Ascending aorta (tissue), 2 donors: ENCODE measurements around the gene OR8G5. TPM values are rescaled to one million over a fixed set of nuclear protein-coding genes. Genes with fewer than 3 reads are reported as not detected.

ENCODE experiments used
- DNase-seq, 2 donors: peaks; one replicate each; pipeline ENCODE4 v3.0.0-alpha.2; 2019; ENCODE audit warnings: low spot score in 2 of 2
- H3K27ac ChIP-seq, 2 donors: fragments of 200-600 bp; sonication (generic); one replicate each; pipeline ENCODE4 v1.5.1; 2016 to 2017; ENCODE audit warnings: mild to moderate bottlenecking in 1 of 2
- H3K27me3 ChIP-seq: fragments of 200-600 bp; sonication (generic); one replicate; pipeline ENCODE4 v1.5.1; 2017
- H3K36me3 ChIP-seq, 2 donors: fragments of 200-600 bp; sonication (generic); one replicate each; pipeline ENCODE4 v1.5.1; 2016
- H3K4me1 ChIP-seq, 2 donors: fragments of 200-600 bp; sonication (generic); one replicate each; pipeline ENCODE4 v1.5.1; 2016 to 2017; ENCODE audit warnings: mild to moderate bottlenecking in 1 of 2
- H3K4me3 ChIP-seq, 2 donors: fragments of 200-600 bp; sonication (generic); one replicate each; pipeline ENCODE4 v1.5.1; 2016 to 2017; ENCODE audit warnings: mild to moderate bottlenecking in 1 of 2
- H3K9me3 ChIP-seq, 2 donors: fragments of 200-600 bp; sonication (generic); one replicate each; pipeline ENCODE4 v1.5.1; 2016
- CTCF ChIP-seq, 3 experiments: fragments of 200-600 bp in 2 of 3; fragments of 450-650 bp in 1 of 3; sonication (generic) in 2 of 3; IDR thresholded peaks; one replicate each; pipeline ENCODE4 v1.5.1; 2016 to 2019; ENCODE audit warnings: antibody characterized with exemption in 3 of 3, mild to moderate bottlenecking in 1 of 3, moderate library complexity in 1 of 3
- intact Hi-C: fragments of 100-400 bp; cut with DNase I; formaldehyde crosslinking; loops from one replicate; pipeline ENCODE4 v1.15.1; 2023
- total RNA-seq: library from RNA; depleted of rRNA; stranded (reverse); fragments of >200 nt; gene quantifications from one replicate; pipeline ENCODE4 v1.1.0, GENCODE V29; 2016

Gene OR8G5
- total RNA-seq, 1 donor from 2014 or later: not detected

- intact Hi-C loops: no loop called here
- no peak for TF ChIP-seq CTCF (IDR thresholded peaks at IDR 0.05)
- H3K36me3 ChIP-seq: no peaks in the 10 kb centered on the region
These were observed 54.5 kb downstream of the OR8G5 start for GRCh38 chr11:124310721-124311120.

GRCh38 chr11:124311269-124311668, 55.1 kb downstream of the OR8G5 start:
- Histone ChIP-seq H3K4me1 (no peaks in the 10 kb centered on the region), H3K27ac (no peak overlapping the region), H3K4me3 (no peak overlapping the region), H3K36me3 (no peaks in the 10 kb centered on the region), H3K9me3 (no peaks in the 10 kb centered on the region), H3K27me3 (no peaks in the 10 kb centered on the region)
- intact Hi-C loops: no loop called here
- TF ChIP-seq CTCF (IDR thresholded peaks at IDR 0.05): no peak
- DNase-seq: no peak

More at GRCh38 chr11:124310721-124311120, 54.5 kb downstream of the OR8G5 start:
- no peak overlapping the region for H3K4me3 ChIP-seq
- no peak overlapping the region for H3K27ac ChIP-seq
- H3K9me3 ChIP-seq: no peaks in the 10 kb centered on the region
- no peaks in the 10 kb centered on the region for H3K4me1 ChIP-seq
- no peaks in the 10 kb centered on the region for H3K27me3 ChIP-seq
- no peak for DNase-seq

- no peaks in the 10 kb centered on the region for H3K9me3 ChIP-seq
- intact Hi-C loops: no loop called here
- DNase-seq: no peak
- no peaks in the 10 kb centered on the region for H3K4me1 ChIP-seq
- no peaks in the 10 kb centered on the region for H3K27me3 ChIP-seq
- no peak for TF ChIP-seq CTCF (IDR thresholded peaks at IDR 0.05)
- no peaks in the 10 kb centered on the region for H3K36me3 ChIP-seq
- H3K27ac ChIP-seq: no peak overlapping the region
- no peak overlapping the region for H3K4me3 ChIP-seq
These were observed 55.5 kb downstream of the OR8G5 start for GRCh38 chr11:124311670-124312069.

- TF ChIP-seq CTCF (IDR thresholded peaks at IDR 0.05): no peak
- Histone ChIP-seq H3K4me1 (no peaks in the 10 kb centered on the region), H3K27ac (no peak overlapping the region), H3K27me3 (no peaks in the 10 kb centered on the region), H3K4me3 (no peak overlapping the region), H3K36me3 (no peaks in the 10 kb centered on the region), H3K9me3 (no peaks in the 10 kb centered on the region)
- intact Hi-C loops: no loop called here
- DNase-seq: no peak
These were observed 57.0 kb downstream of the OR8G5 start for GRCh38 chr11:124313131-124313530.

- no peak within 1 kb of the TSS for H3K27ac ChIP-seq
- H3K4me3 ChIP-seq: no peak within 1 kb of the TSS
- no peak for DNase-seq
- H3K9me3 ChIP-seq: no peaks in the 10 kb centered on the region
- no peak for TF ChIP-seq CTCF (IDR thresholded peaks at IDR 0.05)
- intact Hi-C loops: no loop called here
- H3K4me1 ChIP-seq: no peaks in the 10 kb centered on the region
- H3K27me3 ChIP-seq: no peaks in the 10 kb centered on the region
- H3K36me3 ChIP-seq: no peaks in the 10 kb centered on the region
These were observed 57.7 kb downstream of the OR8G5 start, which contains the start of gene OR8D1 for GRCh38 chr11:124313849-124314248. Gene OR8D1 (minus strand): TSS chr11:124313949. CDS start chr11:124310766, 3,183 bp downstream.

GRCh38 chr11:124315052-124315451, 58.9 kb downstream of the OR8G5 start:
- no peak for DNase-seq
- TF ChIP-seq CTCF (IDR thresholded peaks at IDR 0.05): no peak
- Histone ChIP-seq H3K27ac (no peak overlapping the region), H3K4me3 (no peak overlapping the region), H3K36me3 (no peaks in the 10 kb centered on the region), H3K4me1 (no peaks in the 10 kb centered on the region), H3K9me3 (no peaks in the 10 kb centered on the region), H3K27me3 (no peaks in the 10 kb centered on the region)
- intact Hi-C loops: no loop called here
